Panc1 (cell line): ENCODE data around the gene CEP63. TPM values are rescaled to one million over a fixed set of nuclear protein-coding genes. Genes with fewer than 3 reads are reported as not detected.

Experiments
- ATAC-seq: fragments of 200-7000 bp; cut with Tn5 transposase; 2 replicates; pipeline ENCODE4 v1.9.1; 2020; ENCODE audit warnings: mild to moderate bottlenecking, moderate library complexity
- BruUV-seq: library from RNA; stranded (reverse); fragments of 400-500 nt; replicated peaks from 2 replicates; lab custom pipeline; 2021; lab: Mats Ljungman, UMichigan
- CTCF ChIA-PET: fragments of 300-600 bp; sonication (Branson Sonifier 250); formaldehyde crosslinking; loops from one replicate; lab custom pipeline; 2022; ENCODE audit warnings: antibody characterized with exemption; lab: Charles Lee
- POLR2A ChIA-PET: fragments of 300-600 bp; sonication (Branson Sonifier 250); formaldehyde crosslinking; loops from one replicate; lab custom pipeline; 2022; ENCODE audit warnings: antibody characterized with exemption; lab: Charles Lee
- DNase-seq: peaks from one replicate; pipeline ENCODE4 v3.0.0-alpha.2; 2010; ENCODE audit warnings: low read depth, low spot score
- H3K27ac ChIP-seq: 2 replicates; pipeline ENCODE4 v1.5.1; 2011; ENCODE audit warnings: mild to moderate bottlenecking, low read length, inconsistent platforms
- H3K27me3 ChIP-seq: fragments of 200-500 bp; sonication (Bioruptor generic); 2 replicates; pipeline ENCODE4 v1.6.0; 2014; ENCODE audit warnings: low read length, inconsistent platforms; ENCODE audit not compliant: control insufficient read depth, insufficient read depth
- H3K36me3 ChIP-seq: fragments of 200-500 bp; sonication (Bioruptor generic); 2 replicates; pipeline ENCODE4 v1.5.1; 2014; ENCODE audit warnings: inconsistent platforms, mild to moderate bottlenecking, low read length, moderate library complexity; ENCODE audit not compliant: control insufficient read depth, insufficient read depth
- H3K4me1 ChIP-seq: 2 replicates; pipeline ENCODE4 v1.5.1; 2011; ENCODE audit warnings: inconsistent platforms, mild to moderate bottlenecking, low read length, moderate library complexity; ENCODE audit not compliant: control insufficient read depth, insufficient read depth
- H3K4me3 ChIP-seq, 2 experiments: 2 replicates each; pipeline ENCODE4 v1.5.1; 2011 to 2012; ENCODE audit warnings: low read depth in 2 of 2, low read length in 2 of 2, mild to moderate bottlenecking in 2 of 2, inconsistent platforms in 1 of 2, moderate library complexity in 1 of 2
- H3K9me3 ChIP-seq: fragments of 200-500 bp; sonication (Bioruptor generic); 2 replicates; pipeline ENCODE4 v1.5.1; 2014; ENCODE audit warnings: low read depth, mild to moderate bottlenecking, inconsistent platforms, low read length, moderate library complexity; ENCODE audit not compliant: control insufficient read depth, insufficient read depth
- POLR2AphosphoS5 ChIP-seq: IDR thresholded peaks from 2 replicates; pipeline ENCODE4 v1.6.1; 2012; ENCODE audit warnings: mild to moderate bottlenecking, low read depth, low read length, moderate library complexity
- SIN3A ChIP-seq: IDR thresholded peaks from 2 replicates; pipeline ENCODE4 v1.6.1; 2012; ENCODE audit warnings: low read depth, mild to moderate bottlenecking, low read length, moderate library complexity, borderline replicate concordance; ENCODE audit not compliant: insufficient read depth
- TCF7L2 ChIP-seq: IDR thresholded peaks from 2 replicates; pipeline ENCODE4 v1.6.1; 2011; ENCODE audit warnings: mild to moderate bottlenecking, low read depth, low read length, inconsistent platforms
- in situ Hi-C: cut with HindIII; loops from 2 replicates; pipeline ENCODE4 v1.10.0; 2016; ENCODE audit warnings: low sequenced_read_pairs, low pct_unique_long_range_greater_than_20kb
- intact Hi-C: fragments of 100-400 bp; cut with micrococcal nuclease; formaldehyde crosslinking; loops from one replicate; pipeline ENCODE4 v1.10.0; 2022; ENCODE audit not compliant: unreplicated experiment
- total RNA-seq: library from RNA; stranded (reverse); gene quantifications from one replicate; pipeline ENCODE4 v1.2.1, GENCODE V29; 2021; ENCODE audit not compliant: unreplicated experiment
- TF ChIP-seq, protein P1 (sequence below): fragments of 450-650 bp; IDR thresholded peaks from 2 replicates; pipeline ENCODE4 v1.5.1; 2017; ENCODE audit warnings: mild to moderate bottlenecking
- TF ChIP-seq, protein P2 (sequence below), 2 experiments: IDR thresholded peaks; 2 replicates each; pipeline ENCODE4 v1.6.1; 2011 to 2012; ENCODE audit warnings: low read depth in 2 of 2, control low read depth in 1 of 2, low read length in 1 of 2, mild to moderate bottlenecking in 1 of 2, moderate library complexity in 1 of 2; ENCODE audit not compliant: insufficient read depth in 1 of 2

Gene CEP63
- total RNA-seq, 1 experiment from 2014 or later = 30.5 TPM

DNA sequence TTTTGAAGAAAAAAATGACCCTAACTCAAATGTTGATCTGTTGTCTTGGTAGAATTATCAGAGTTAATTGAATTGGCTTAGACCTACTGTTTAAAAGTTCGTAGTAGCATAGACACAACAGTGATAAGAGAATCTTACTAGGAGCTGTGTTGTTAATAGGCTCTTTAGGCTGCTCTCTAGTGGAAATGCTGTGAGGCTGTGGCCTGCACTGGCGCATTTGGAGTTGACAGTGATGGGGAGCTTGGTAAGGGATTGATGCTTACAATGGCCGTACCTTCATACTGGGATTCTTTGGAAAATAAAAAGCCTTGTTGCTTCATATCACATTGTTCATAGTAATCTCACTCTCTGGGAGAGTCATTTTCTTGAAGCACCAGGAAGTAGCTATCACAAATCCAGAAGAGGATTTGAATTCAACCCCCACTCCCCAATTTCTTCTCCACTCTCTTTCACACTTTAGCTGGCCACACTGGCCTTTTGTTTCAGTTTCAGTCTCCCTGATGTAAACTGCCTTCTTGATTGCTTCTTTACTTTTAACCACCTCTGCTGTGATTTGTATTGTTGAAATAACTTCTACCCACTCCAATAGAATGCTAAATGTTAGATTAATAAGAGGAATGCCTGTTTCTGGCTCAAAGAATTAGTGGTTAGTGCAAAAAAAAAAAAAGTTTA lies 56.6 kb downstream of the CEP63 start:
- H3K27ac ChIP-seq = no peak overlapping the region
- no peak overlapping the region for H3K4me3 ChIP-seq
- ATAC-seq = peak; percentile 30; the same call in 1 of the 2 replicates
- TF ChIP-seq, protein P1, sequence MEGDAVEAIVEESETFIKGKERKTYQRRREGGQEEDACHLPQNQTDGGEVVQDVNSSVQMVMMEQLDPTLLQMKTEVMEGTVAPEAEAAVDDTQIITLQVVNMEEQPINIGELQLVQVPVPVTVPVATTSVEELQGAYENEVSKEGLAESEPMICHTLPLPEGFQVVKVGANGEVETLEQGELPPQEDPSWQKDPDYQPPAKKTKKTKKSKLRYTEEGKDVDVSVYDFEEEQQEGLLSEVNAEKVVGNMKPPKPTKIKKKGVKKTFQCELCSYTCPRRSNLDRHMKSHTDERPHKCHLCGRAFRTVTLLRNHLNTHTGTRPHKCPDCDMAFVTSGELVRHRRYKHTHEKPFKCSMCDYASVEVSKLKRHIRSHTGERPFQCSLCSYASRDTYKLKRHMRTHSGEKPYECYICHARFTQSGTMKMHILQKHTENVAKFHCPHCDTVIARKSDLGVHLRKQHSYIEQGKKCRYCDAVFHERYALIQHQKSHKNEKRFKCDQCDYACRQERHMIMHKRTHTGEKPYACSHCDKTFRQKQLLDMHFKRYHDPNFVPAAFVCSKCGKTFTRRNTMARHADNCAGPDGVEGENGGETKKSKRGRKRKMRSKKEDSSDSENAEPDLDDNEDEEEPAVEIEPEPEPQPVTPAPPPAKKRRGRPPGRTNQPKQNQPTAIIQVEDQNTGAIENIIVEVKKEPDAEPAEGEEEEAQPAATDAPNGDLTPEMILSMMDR = peak; percentile 22
- no peak for TF ChIP-seq SIN3A
- POLR2A ChIA-PET = no interaction called here
- no peak for DNase-seq
- H3K9me3 ChIP-seq = no peaks in the 10 kb centered on the region
- no peaks in the 10 kb centered on the region for H3K27me3 ChIP-seq
- in situ Hi-C loops (no loop called here), intact Hi-C loops (no loop called here)
- CTCF ChIA-PET = no interaction called here
- BruUV-seq = no TSS peak
- H3K4me1 ChIP-seq = no peaks in the 10 kb centered on the region
- H3K36me3 ChIP-seq = peaks cover 4% of the 10 kb centered on the region; the same call in 1 of the 2 replicates

DNA sequence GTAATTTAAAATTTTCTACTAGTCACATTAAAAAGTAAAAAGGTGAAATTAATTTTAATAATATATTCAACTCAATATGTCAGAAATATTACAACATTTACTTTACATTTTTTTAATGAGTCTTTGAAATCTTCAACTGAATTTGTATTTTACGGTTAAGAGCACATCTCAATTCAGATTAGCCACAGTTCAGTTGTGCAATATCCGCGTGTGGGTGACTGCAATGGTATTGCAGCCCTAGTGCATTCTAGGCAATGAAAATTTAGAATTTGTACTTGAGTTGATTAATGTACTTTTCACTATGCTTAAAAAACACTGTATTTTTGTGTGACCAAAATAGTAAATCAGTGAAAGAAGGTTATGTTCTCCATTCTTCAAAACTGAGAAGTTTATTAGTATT lies 57.3 kb downstream of the CEP63 start:
- ChIA-PET CTCF (no interaction called here), POLR2A (no interaction called here)
- no peaks in the 10 kb centered on the region for H3K4me1 ChIP-seq
- in situ Hi-C loops (no loop called here), intact Hi-C loops (no loop called here)
- TF ChIP-seq TCF7L2 = no peak
- TF ChIP-seq, protein P2, sequence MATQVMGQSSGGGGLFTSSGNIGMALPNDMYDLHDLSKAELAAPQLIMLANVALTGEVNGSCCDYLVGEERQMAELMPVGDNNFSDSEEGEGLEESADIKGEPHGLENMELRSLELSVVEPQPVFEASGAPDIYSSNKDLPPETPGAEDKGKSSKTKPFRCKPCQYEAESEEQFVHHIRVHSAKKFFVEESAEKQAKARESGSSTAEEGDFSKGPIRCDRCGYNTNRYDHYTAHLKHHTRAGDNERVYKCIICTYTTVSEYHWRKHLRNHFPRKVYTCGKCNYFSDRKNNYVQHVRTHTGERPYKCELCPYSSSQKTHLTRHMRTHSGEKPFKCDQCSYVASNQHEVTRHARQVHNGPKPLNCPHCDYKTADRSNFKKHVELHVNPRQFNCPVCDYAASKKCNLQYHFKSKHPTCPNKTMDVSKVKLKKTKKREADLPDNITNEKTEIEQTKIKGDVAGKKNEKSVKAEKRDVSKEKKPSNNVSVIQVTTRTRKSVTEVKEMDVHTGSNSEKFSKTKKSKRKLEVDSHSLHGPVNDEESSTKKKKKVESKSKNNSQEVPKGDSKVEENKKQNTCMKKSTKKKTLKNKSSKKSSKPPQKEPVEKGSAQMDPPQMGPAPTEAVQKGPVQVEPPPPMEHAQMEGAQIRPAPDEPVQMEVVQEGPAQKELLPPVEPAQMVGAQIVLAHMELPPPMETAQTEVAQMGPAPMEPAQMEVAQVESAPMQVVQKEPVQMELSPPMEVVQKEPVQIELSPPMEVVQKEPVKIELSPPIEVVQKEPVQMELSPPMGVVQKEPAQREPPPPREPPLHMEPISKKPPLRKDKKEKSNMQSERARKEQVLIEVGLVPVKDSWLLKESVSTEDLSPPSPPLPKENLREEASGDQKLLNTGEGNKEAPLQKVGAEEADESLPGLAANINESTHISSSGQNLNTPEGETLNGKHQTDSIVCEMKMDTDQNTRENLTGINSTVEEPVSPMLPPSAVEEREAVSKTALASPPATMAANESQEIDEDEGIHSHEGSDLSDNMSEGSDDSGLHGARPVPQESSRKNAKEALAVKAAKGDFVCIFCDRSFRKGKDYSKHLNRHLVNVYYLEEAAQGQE (IDR thresholded peaks at IDR 0.05; ENCODE audit: insufficient read depth in 1 of 2, low read depth in 2 of 2, low read length in 1 of 2) = no peak
- TF ChIP-seq SIN3A = no peak
- TF ChIP-seq, protein P1 = no peak
- TF ChIP-seq POLR2AphosphoS5 = no peak
- no peaks in the 10 kb centered on the region for H3K9me3 ChIP-seq
- no TSS peak for BruUV-seq
- no peaks in the 10 kb centered on the region for H3K27me3 ChIP-seq
- no peak overlapping the region for H3K27ac ChIP-seq
- ATAC-seq = no peak
- no peak for DNase-seq
- H3K36me3 ChIP-seq = peaks cover 4% of the 10 kb centered on the region; the same call in 1 of the 2 replicates
- H3K4me3 ChIP-seq = no peak overlapping the region
